ENCODE data around the gene ECE2.

- TF ChIP-seq POLR2AphosphoS5 (IDR thresholded peaks at IDR 0.05; ENCODE audit: borderline replicate concordance, low read depth, low read length) (no peak), FOXP2 (optimal IDR thresholded peaks at IDR 0.05; ENCODE audit: control extremely low read depth, extremely low read length, insufficient read depth) (no peak), EZH2 (IDR thresholded peaks at IDR 0.05) (no peak)
Measured at GRCh38 chr3:184238246-184238818, 37.5 kb upstream of the ECE2 start.

All from SK-N-MC (cell line).